ENCODE results near the gene SPEM1. TPM values are rescaled to one million over a fixed set of nuclear protein-coding genes. Genes with fewer than 3 reads are reported as not detected.

The SPEM1 gene
- total and polyA plus RNA-seq, 2 of the 13 experiments (the other 11 are each of a cell fraction or from before 2014, with no cell fraction given), result not detected

- no peak for TF ChIP-seq ZNF512 (CRISPR knock-in tag; IDR thresholded peaks at IDR 0.05)
- no peak for TF ChIP-seq ZNF460 (CRISPR knock-in tag; IDR thresholded peaks at IDR 0.05; ENCODE audit: borderline replicate concordance)
- no peak for TF ChIP-seq NCOA1 (CRISPR knock-in tag; IDR thresholded peaks at IDR 0.05)
Measured at GRCh38 chr17:7403043-7403726, 16.9 kb upstream of the SPEM1 start (continued).

GRCh38 chr17:7403727-7403976, 16.5 kb upstream of the SPEM1 start:
- ChIA-PET CTCF (ENCODE audit: low intra/inter-chr PET ratio, low total read pairs) (no interaction called here), POLR2A (interaction anchor here (0.7 to 3.3 kb wide), 50 partner anchors 9 to 439 kb away, joined by 3 to 76 read pairs (median 5); partner anchors contain the start of genes ASGR2, CD68, CHRNB1 and DVL2)
- in situ Hi-C loops (cut with HindIII; ENCODE audit: extremely low pct_ligation_motif_present, low pct_unique_long_range_greater_than_20kb), result no loop called here
- DNase-seq (ENCODE audit: low spot score) (peak; percentile 79), ATAC-seq (peak; percentile 63), FAIRE-seq (no peak)
- H3K9me3 ChIP-seq (ENCODE audit: low read length), result no peaks in the 10 kb centered on the region
- no peaks in the 10 kb centered on the region for H3K36me3 ChIP-seq (replicated peaks in 1 of 2; ENCODE audit: control insufficient read depth in 1 of 2, insufficient read depth in 2 of 2, low read length in 2 of 2)
- H4K20me1 ChIP-seq (ENCODE audit: insufficient read depth, low read length), result no peaks in the 10 kb centered on the region
- no CpG with 5 or more reads among the region's 13 CpGs for WGBS (ENCODE audit: low lambda C conversion rate)
- intact Hi-C loops (cut with micrococcal nuclease; ENCODE audit: unreplicated experiment), result loop anchor here (5.0 kb wide), 2 partner anchors 46 to 79 kb away; partner anchors contain the start of genes POLR2A, SLC35G6 and TMEM95
- BruUV-seq (replicated peaks), result no TSS peak
- H3K27ac ChIP-seq (ENCODE audit: extremely low read length, insufficient read depth, low read length), result peak overlapping the region; percentile 99
- H3K4me2 ChIP-seq (ENCODE audit: low read depth, low read length), result peak overlapping the region; percentile 100
- H3K79me2 ChIP-seq (ENCODE audit: insufficient read depth, low read length), result peaks cover 4% of the 10 kb centered on the region
- H3K27me3 ChIP-seq (ENCODE audit: control insufficient read depth in 1 of 2, insufficient read depth in 2 of 2, low read length in 2 of 2), result no peaks in the 10 kb centered on the region; a peak in 2 of 5 replicates
- no peak overlapping the region for H2AFZ ChIP-seq (ENCODE audit: low read length)
- H3K9ac ChIP-seq (ENCODE audit: insufficient read depth, low read depth, low read length), result peak overlapping the region; percentile 90
- peaks cover 18% of the 10 kb centered on the region for H3K4me1 ChIP-seq (ENCODE audit: insufficient read depth, low read length)
- H3K4me3 ChIP-seq (replicated peaks in 1 of 3; ENCODE audit: insufficient read depth in 1 of 3, low read depth in 2 of 3, low read length in 3 of 3), result peak overlapping the region; percentile 76 to 95 (median 80); a peak in 5 of 6 replicates
- TF ChIP-seq, protein P1, sequence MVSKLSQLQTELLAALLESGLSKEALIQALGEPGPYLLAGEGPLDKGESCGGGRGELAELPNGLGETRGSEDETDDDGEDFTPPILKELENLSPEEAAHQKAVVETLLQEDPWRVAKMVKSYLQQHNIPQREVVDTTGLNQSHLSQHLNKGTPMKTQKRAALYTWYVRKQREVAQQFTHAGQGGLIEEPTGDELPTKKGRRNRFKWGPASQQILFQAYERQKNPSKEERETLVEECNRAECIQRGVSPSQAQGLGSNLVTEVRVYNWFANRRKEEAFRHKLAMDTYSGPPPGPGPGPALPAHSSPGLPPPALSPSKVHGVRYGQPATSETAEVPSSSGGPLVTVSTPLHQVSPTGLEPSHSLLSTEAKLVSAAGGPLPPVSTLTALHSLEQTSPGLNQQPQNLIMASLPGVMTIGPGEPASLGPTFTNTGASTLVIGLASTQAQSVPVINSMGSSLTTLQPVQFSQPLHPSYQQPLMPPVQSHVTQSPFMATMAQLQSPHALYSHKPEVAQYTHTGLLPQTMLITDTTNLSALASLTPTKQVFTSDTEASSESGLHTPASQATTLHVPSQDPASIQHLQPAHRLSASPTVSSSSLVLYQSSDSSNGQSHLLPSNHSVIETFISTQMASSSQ (IDR thresholded peaks at IDR 0.05; ENCODE audit: low read depth), result no peak
- TF ChIP-seq, protein P1 (CRISPR knock-in tag; IDR thresholded peaks at IDR 0.05; ENCODE audit: borderline replicate concordance), result peak; percentile 22; the same call in 1 of the 2 replicates
- TF ChIP-seq ZSCAN30 (CRISPR knock-in tag; IDR thresholded peaks at IDR 0.05) (no peak), SNAPC4 (CRISPR knock-in tag; IDR thresholded peaks at IDR 0.05) (no peak), TCF12 (IDR thresholded peaks at IDR 0.05) (no peak), TCF12 (CRISPR knock-in tag; IDR thresholded peaks at IDR 0.05) (0 out of 2 replicates have a peak, but pooled peaks have one; percentile 64), NAIF1 (CRISPR knock-in tag; IDR thresholded peaks at IDR 0.05; ENCODE audit: borderline replicate concordance) (0 out of 2 replicates have a peak, but pooled peaks have one; percentile 55)
- TF ChIP-seq, protein P2, sequence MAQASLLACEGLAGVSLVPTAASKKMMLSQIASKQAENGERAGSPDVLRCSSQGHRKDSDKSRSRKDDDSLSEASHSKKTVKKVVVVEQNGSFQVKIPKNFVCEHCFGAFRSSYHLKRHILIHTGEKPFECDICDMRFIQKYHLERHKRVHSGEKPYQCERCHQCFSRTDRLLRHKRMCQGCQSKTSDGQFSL (CRISPR knock-in tag; IDR thresholded peaks at IDR 0.05), result peak; percentile 73; the same call in 1 of the 2 replicates
